Measurements from ENCODE around the gene PDE6A.

PDE6A gene

DNA sequence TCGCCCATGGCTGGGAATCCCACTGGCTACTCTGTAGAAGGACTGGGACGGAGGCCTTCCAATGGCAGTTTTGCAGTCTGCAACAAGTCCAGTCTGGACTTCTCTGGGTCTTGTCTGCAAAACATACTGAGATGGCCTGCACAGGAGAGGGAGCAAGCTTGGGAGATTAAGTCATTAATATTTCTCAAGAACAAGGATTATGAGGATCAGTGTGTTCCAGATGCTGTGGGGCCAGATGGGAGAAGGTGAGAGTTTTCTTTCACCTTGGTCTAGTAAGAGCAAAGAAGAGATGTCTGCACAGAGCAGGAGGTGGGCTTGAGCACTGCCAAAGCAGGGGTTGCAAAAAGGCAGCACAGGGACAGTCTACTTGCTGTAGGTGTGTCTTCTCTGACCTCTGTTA is at the start of gene PDE6A:
Gene PDE6A (minus strand): TSS at position 128 of the 400 bp plus-strand sequence. CDS start 120 bp downstream, at position 8.
- no peaks in the 10 kb centered on the region for H3K36me3 Mint-ChIP-seq (ENCODE audit: low read depth)
- H3K27ac Mint-ChIP-seq, result no peak within 1 kb of the TSS
- no peaks in the 10 kb centered on the region for H3K9me3 Mint-ChIP-seq
- intact Hi-C loops (cut with micrococcal nuclease), result no loop called here
- no peak within 1 kb of the TSS for H3K4me3 Mint-ChIP-seq
- H3K27me3 Mint-ChIP-seq, result no peaks in the 10 kb centered on the region
- peaks cover 34% of the 10 kb centered on the region for H3K4me1 Mint-ChIP-seq (ENCODE audit: low read depth)

GRCh38 chr5:149993471-149993870 is 48.9 kb upstream of the PDE6A start:
- intact Hi-C loops (cut with micrococcal nuclease), result no loop called here
- H3K4me3 Mint-ChIP-seq, result no peak overlapping the region
- H3K27me3 Mint-ChIP-seq, result no peaks in the 10 kb centered on the region
- H3K9me3 Mint-ChIP-seq, result no peaks in the 10 kb centered on the region
- no peak overlapping the region for H3K27ac Mint-ChIP-seq
- peaks cover 16% of the 10 kb centered on the region for H3K4me1 Mint-ChIP-seq (ENCODE audit: low read depth)
- H3K36me3 Mint-ChIP-seq (ENCODE audit: low read depth), result peaks cover 25% of the 10 kb centered on the region

DNA sequence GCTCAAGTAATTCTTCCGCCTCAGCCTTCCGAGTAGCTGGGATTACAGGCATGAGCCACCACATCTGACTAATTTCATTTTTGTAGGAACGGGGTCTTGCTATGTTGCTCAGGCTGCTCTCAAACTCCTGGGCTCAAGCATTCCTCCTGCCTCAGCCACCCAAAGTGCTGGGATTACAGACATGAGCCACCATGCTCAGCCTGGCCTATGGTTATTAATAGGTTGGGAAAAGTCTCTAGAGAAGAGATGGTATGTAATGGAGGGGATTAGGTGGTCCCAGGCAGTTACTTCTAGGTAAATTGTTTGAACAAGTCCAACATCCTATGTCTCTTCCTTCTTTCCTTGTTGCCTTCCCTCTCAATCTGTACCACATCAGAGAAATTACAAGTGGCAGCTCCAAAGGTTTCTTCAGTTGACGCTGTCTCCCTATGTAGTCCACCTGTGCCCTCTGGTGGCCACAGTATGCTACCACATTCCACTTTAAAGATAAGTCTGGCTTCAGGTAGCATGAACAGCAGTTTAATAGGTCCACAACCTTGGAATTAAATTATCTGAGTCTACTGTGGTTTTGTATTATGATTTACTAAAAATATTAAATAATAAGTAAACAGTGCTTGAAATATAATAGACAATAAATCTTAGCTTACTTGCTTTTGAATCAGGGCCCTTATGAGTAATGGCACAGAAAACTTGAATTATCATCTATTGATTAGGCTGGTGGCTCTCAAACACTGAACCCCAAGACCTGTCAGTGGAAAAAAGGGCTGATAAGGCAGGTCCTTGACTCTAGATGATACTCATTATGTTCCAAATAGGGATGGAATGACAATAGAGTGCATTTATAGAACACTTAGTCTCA is 46.2 kb upstream of the PDE6A start:
- peaks cover 18% of the 10 kb centered on the region for H3K36me3 Mint-ChIP-seq (ENCODE audit: low read depth)
- intact Hi-C loops (cut with micrococcal nuclease), result loop anchor here (1.0 kb wide), 1 partner anchor 353 kb away; no protein-coding TSS in a partner anchor
- H3K27me3 Mint-ChIP-seq, result no peaks in the 10 kb centered on the region
- peaks cover 3% of the 10 kb centered on the region for H3K4me1 Mint-ChIP-seq (ENCODE audit: low read depth)
- H3K27ac Mint-ChIP-seq, result no peak overlapping the region
- H3K9me3 Mint-ChIP-seq, result no peaks in the 10 kb centered on the region
- H3K4me3 Mint-ChIP-seq, result no peak overlapping the region

DNA sequence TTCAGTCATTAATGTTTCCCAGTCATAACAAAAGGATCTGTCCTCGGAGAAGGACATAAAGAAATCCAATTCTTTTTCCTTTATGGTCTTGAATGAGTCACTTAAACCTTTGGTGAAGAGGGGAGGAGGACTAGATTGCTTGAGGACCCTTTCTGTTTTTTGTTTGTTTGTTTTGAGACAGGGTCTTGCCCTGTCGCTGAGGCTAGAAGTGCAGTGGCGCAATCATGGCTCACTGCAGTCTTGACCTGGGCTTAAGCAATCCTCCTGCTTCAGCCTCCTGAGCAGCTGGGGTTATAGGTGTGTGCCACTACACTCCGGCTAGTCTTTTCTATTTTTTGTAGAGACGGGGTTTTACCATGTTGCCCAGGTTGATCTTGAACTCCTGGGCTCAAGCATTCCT is 43.5 kb upstream of the PDE6A start:
- Mint-ChIP-seq H3K4me3 (no peak overlapping the region), H3K27ac (no peak overlapping the region), H3K36me3 (ENCODE audit: low read depth) (peaks cover 9% of the 10 kb centered on the region), H3K27me3 (no peaks in the 10 kb centered on the region), H3K9me3 (no peaks in the 10 kb centered on the region), H3K4me1 (ENCODE audit: low read depth) (no peaks in the 10 kb centered on the region)
- intact Hi-C loops (cut with micrococcal nuclease), result loop anchor here (5.0 kb wide), 1 partner anchor 151 kb away; no protein-coding TSS in a partner anchor

- Mint-ChIP-seq H3K36me3 (ENCODE audit: low read depth) (peaks cover 58% of the 10 kb centered on the region), H3K27ac (no peak overlapping the region), H3K4me3 (no peak overlapping the region), H3K4me1 (ENCODE audit: low read depth) (no peaks in the 10 kb centered on the region), H3K27me3 (no peaks in the 10 kb centered on the region), H3K9me3 (no peaks in the 10 kb centered on the region)
- intact Hi-C loops (cut with micrococcal nuclease), result no loop called here
Measured at GRCh38 chr5:149982505-149982904, 37.9 kb upstream of the PDE6A start.

GRCh38 chr5:149981206-149981605 is 36.6 kb upstream of the PDE6A start:
- intact Hi-C loops (cut with micrococcal nuclease), result no loop called here
- no peaks in the 10 kb centered on the region for H3K27me3 Mint-ChIP-seq
- H3K4me3 Mint-ChIP-seq, result no peak overlapping the region
- peaks cover 60% of the 10 kb centered on the region for H3K36me3 Mint-ChIP-seq (ENCODE audit: low read depth)
- no peak overlapping the region for H3K27ac Mint-ChIP-seq
- H3K9me3 Mint-ChIP-seq, result no peaks in the 10 kb centered on the region
- H3K4me1 Mint-ChIP-seq (ENCODE audit: low read depth), result no peaks in the 10 kb centered on the region

GRCh38 chr5:149979896-149980295 is 35.3 kb upstream of the PDE6A start:
- Mint-ChIP-seq H3K4me1 (ENCODE audit: low read depth) (no peaks in the 10 kb centered on the region), H3K27me3 (no peaks in the 10 kb centered on the region), H3K4me3 (no peak overlapping the region), H3K36me3 (ENCODE audit: low read depth) (peaks cover 66% of the 10 kb centered on the region), H3K9me3 (no peaks in the 10 kb centered on the region), H3K27ac (no peak overlapping the region)
- intact Hi-C loops (cut with micrococcal nuclease), result loop anchor here (10.0 kb wide), 1 partner anchor 235 kb away; no protein-coding TSS in a partner anchor

- Mint-ChIP-seq H3K36me3 (ENCODE audit: low read depth) (peaks cover 41% of the 10 kb centered on the region), H3K4me3 (no peak overlapping the region), H3K9me3 (no peaks in the 10 kb centered on the region), H3K27ac (no peak overlapping the region), H3K27me3 (no peaks in the 10 kb centered on the region), H3K4me1 (ENCODE audit: low read depth) (no peaks in the 10 kb centered on the region)
- intact Hi-C loops (cut with micrococcal nuclease), result loop anchor here (10.0 kb wide), 1 partner anchor 231 kb away; no protein-coding TSS in a partner anchor
Measured at GRCh38 chr5:149975409-149975808, 30.8 kb upstream of the PDE6A start.

DNA sequence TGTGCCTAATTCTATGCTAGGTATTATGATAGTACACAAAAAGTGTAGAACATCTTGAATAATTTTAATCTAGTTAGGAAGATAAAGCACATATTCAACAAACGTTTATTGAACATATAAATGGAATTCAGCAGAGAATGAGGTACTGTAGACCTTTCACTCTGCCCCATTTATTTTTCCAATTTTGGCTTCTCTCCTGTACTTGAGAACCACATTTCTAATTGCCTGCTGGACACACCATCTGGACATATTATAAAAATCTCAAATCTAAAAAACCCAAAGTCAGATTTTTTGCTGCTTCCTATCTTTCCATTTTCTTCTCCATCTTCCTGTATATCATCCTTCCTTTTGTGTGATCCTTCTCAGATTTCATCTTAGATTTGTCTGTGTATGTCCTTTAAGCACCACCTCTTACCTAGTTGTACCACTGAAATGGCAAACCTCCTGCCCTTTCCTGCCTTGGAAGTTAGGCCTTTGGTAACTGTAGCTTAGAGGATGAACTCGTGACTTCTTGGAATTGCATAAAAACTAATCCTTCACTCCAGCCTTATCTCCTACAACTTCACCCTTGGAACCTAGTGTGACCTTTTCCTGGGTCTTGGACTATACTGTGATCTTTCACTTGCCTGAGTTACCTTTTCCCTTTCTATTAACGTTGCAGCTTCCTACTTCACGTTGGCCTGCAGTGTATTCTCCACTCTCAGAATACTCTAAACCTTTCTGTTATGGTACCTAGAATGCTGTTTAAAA is 24.8 kb upstream of the PDE6A start:
- intact Hi-C loops (cut with micrococcal nuclease), result loop anchor here (10.0 kb wide), 1 partner anchor 335 kb away; no protein-coding TSS in a partner anchor
- H3K27ac Mint-ChIP-seq, result no peak overlapping the region
- peaks cover 6% of the 10 kb centered on the region for H3K36me3 Mint-ChIP-seq (ENCODE audit: low read depth)
- no peaks in the 10 kb centered on the region for H3K27me3 Mint-ChIP-seq
- H3K4me3 Mint-ChIP-seq, result no peak overlapping the region
- H3K9me3 Mint-ChIP-seq, result no peaks in the 10 kb centered on the region
- H3K4me1 Mint-ChIP-seq (ENCODE audit: low read depth), result peaks cover 5% of the 10 kb centered on the region

GRCh38 chr5:149966946-149967345 is 22.4 kb upstream of the PDE6A start:
- intact Hi-C loops (cut with micrococcal nuclease), result loop anchor here (10.0 kb wide), 1 partner anchor 332 kb away; no protein-coding TSS in a partner anchor
- Mint-ChIP-seq H3K36me3 (ENCODE audit: low read depth) (peaks cover 13% of the 10 kb centered on the region), H3K9me3 (no peaks in the 10 kb centered on the region), H3K27ac (no peak overlapping the region), H3K4me3 (no peak overlapping the region), H3K4me1 (ENCODE audit: low read depth) (peaks cover 16% of the 10 kb centered on the region), H3K27me3 (no peaks in the 10 kb centered on the region)

GRCh38 chr5:149963729-149964128 is 19.1 kb upstream of the PDE6A start:
- Mint-ChIP-seq H3K27ac (no peak overlapping the region), H3K4me3 (no peak overlapping the region), H3K9me3 (no peaks in the 10 kb centered on the region), H3K27me3 (no peaks in the 10 kb centered on the region), H3K36me3 (ENCODE audit: low read depth) (peaks cover 13% of the 10 kb centered on the region), H3K4me1 (ENCODE audit: low read depth) (peaks cover 37% of the 10 kb centered on the region)
- intact Hi-C loops (cut with micrococcal nuclease), result loop anchor here (10.0 kb wide), 1 partner anchor 329 kb away; no protein-coding TSS in a partner anchor

DNA sequence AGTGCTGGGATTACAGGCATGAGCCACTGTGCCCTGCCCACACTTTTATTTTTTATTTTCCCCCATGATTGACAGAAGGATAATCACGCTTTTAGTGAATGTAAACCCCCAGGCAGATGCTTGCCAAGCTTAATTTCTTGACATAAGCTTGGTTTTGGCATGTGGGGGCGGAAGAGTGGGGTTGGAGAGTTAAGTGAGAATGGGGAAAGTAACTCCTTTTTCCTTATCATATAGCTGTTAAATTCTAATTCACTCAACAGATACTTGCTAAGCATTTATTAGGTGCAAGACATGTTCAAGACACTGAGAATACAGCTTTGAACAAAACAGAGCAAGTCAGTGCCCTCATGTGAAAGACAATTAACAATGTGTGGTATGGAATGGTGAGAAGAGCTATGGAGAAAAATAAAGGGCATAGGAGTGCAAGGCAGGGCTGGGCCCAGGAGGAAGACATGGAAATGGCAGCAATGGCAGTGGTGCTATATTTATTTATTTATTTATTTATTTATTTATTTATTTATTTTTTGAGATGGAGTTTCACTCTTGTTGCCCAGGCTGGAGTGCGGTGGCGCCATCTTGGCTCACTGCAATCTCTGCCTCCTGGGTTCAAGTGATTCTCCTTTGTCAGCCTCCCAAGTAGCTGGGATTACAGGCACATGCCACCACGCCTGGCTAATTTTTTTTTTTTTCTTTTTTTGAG is 18.2 kb upstream of the PDE6A start:
- intact Hi-C loops (cut with micrococcal nuclease), result loop anchor here (10.0 kb wide), 1 partner anchor 328 kb away; no protein-coding TSS in a partner anchor
- Mint-ChIP-seq H3K27ac (no peak overlapping the region), H3K36me3 (ENCODE audit: low read depth) (peaks cover 13% of the 10 kb centered on the region), H3K27me3 (no peaks in the 10 kb centered on the region), H3K9me3 (no peaks in the 10 kb centered on the region), H3K4me3 (no peak overlapping the region), H3K4me1 (ENCODE audit: low read depth) (peaks cover 37% of the 10 kb centered on the region)

DNA sequence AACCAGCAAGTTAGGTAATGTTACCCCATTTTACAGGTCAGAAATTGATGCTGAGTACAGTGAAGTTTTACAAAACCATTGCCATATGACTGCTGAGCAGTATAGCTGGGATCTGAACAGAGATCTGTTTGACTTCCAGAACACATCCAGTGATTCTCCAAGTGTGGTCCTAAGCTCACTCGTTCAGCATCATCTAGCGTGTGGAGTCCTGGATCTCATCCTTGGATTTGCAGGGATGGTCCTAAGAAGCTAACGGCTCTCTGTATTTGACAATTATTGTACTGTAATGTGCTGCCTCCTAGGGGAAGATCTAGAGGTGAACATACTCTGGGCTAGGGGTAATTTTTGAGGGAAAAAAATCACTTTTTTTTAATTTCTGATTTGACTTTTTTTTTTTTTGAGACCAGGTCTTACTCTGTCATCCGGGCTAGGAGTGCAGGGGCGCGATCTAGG is 17.4 kb upstream of the PDE6A start:
- H3K36me3 Mint-ChIP-seq (ENCODE audit: low read depth), result peaks cover 13% of the 10 kb centered on the region
- H3K27me3 Mint-ChIP-seq, result no peaks in the 10 kb centered on the region
- intact Hi-C loops (cut with micrococcal nuclease), result loop anchor here (2.0 to 10.0 kb wide), 2 partner anchors 39 to 327 kb away; partner anchors contain the start of genes HMGXB3 and TIGD6
- peaks cover 37% of the 10 kb centered on the region for H3K4me1 Mint-ChIP-seq (ENCODE audit: low read depth)
- no peak overlapping the region for H3K4me3 Mint-ChIP-seq
- no peaks in the 10 kb centered on the region for H3K9me3 Mint-ChIP-seq
- no peak overlapping the region for H3K27ac Mint-ChIP-seq

Data from dendritic cell treated with granulocyte-macrophage colony-stimulating factor and Interleukin-4, amounts not matched to agents 40 ng/mL and 50 ng/mL, for 4 days (primary cell).